Right lobe of liver (tissue), 4 donors: ENCODE measurements around the gene CALHM5.

Experiments
- CTCF ChIP-seq, 4 donors: fragments of 200-600 bp in 3 of 4; fragments of 450-650 bp in 1 of 4; IDR thresholded peaks; one replicate each; pipeline versions ENCODE4 v1.5.1 to v1.8.0; 2016 to 2022; ENCODE audit warnings: antibody characterized with exemption in 4 of 4, mild to moderate bottlenecking in 2 of 4
- POLR2A ChIP-seq: fragments of 450-650 bp; IDR thresholded peaks from one replicate; pipeline ENCODE4 v1.6.1; 2017; ENCODE audit warnings: antibody characterized with exemption, mild to moderate bottlenecking
- donor health status: DM: no; HTN: no; CAD: no.
- donor health status: DM: no; HTN: no; CAD: no.
- donor health status: DM: no; HTN: yes; CAD: no.

DNA sequence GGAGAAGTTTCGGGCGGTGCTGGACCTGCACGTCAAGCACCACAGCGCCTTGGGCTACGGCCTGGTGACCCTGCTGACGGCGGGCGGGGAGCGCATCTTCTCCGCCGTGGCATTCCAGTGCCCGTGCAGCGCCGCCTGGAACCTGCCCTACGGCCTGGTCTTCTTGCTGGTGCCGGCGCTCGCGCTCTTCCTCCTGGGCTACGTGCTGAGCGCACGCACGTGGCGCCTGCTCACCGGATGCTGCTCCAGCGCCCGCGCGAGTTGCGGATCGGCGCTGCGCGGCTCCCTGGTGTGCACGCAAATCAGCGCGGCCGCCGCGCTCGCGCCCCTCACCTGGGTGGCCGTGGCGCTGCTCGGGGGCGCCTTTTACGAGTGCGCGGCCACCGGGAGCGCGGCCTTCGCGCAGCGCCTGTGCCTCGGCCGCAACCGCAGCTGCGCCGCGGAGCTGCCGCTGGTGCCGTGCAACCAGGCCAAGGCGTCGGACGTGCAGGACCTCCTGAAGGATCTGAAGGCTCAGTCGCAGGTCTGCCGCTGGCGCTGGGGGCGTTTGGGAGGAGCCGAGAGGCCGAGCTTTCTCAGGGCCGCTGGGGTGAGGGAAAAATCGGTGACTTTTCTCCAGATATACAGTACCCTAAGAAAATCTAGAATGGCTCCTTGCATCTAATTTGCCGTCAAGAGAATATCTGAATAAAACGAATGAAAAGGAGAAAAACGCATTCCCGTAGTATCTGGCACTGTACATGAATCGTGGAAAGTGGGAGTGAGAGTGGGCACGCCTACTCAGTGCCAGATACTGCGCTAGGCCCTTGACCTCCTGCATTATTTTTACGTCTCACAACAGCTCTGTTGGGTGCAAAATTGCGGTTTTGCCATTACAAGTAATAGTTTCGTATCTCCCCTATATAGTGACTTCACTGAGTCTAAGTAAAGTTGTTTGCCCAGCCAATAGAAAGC, 49.2 kb upstream of the CALHM5 start:
- no peak for TF ChIP-seq POLR2A
- TF ChIP-seq CTCF (IDR thresholded peaks at IDR 0.05), result no peak
